GM20431 (cell line): ENCODE data around the gene ESYT1.

Experiments
- in situ Hi-C: fragments of 300-500 bp; cut with MseI, MboI; formaldehyde crosslinking; loops from one replicate; pipeline ENCODE4 v1.15.0; 2020; ENCODE audit warnings: low sequenced_read_pairs; ENCODE audit not compliant: unreplicated experiment

Gene ESYT1

GRCh38 chr12:56127888-56128669, at the start of gene ESYT1:
Gene ESYT1 (plus strand): TSS chr12:56128267. CDS start chr12:56128320, 53 bp downstream.
- in situ Hi-C loops, result no loop called here

- in situ Hi-C loops, result no loop called here
These were observed 49.6 kb upstream of the ESYT1 start for GRCh38 chr12:56078427-56078826.

- in situ Hi-C loops, result no loop called here
These were observed 48.9 kb upstream of the ESYT1 start for GRCh38 chr12:56078931-56079722.

GRCh38 chr12:56079723-56080555, 48.1 kb upstream of the ESYT1 start, which contains the start of gene ERBB3:
Gene ERBB3 (plus strand): TSS chr12:56080165. CDS start chr12:56080301, 136 bp downstream.
- in situ Hi-C loops, result no loop called here

GRCh38 chr12:56080556-56081138, 47.4 kb upstream of the ESYT1 start:
- in situ Hi-C loops, result no loop called here

GRCh38 chr12:56081393-56082347, 46.4 kb upstream of the ESYT1 start:
- in situ Hi-C loops, result no loop called here

- in situ Hi-C loops, result no loop called here
These were observed 45.7 kb upstream of the ESYT1 start for GRCh38 chr12:56082382-56082781.

- in situ Hi-C loops, result no loop called here
These were observed 45.1 kb upstream of the ESYT1 start for GRCh38 chr12:56082967-56083366.

GRCh38 chr12:56084958-56085543, 43.0 kb upstream of the ESYT1 start:
- in situ Hi-C loops, result no loop called here

- in situ Hi-C loops, result no loop called here
These were observed 42.0 kb upstream of the ESYT1 start for GRCh38 chr12:56086096-56086495.

GRCh38 chr12:56086608-56087007, 41.5 kb upstream of the ESYT1 start:
- in situ Hi-C loops, result no loop called here

- in situ Hi-C loops, result no loop called here
These were observed 40.8 kb upstream of the ESYT1 start for GRCh38 chr12:56087220-56087619.

GRCh38 chr12:56097738-56098137, 30.3 kb upstream of the ESYT1 start:
- in situ Hi-C loops, result no loop called here

GRCh38 chr12:56098592-56098991, 29.5 kb upstream of the ESYT1 start:
- in situ Hi-C loops, result no loop called here

- in situ Hi-C loops, result no loop called here
These were observed 28.3 kb upstream of the ESYT1 start for GRCh38 chr12:56099787-56100186.

GRCh38 chr12:56101045-56101444, 27.0 kb upstream of the ESYT1 start:
- in situ Hi-C loops, result no loop called here

- in situ Hi-C loops, result no loop called here
These were observed 25.4 kb upstream of the ESYT1 start for GRCh38 chr12:56102683-56103065.

GRCh38 chr12:56103066-56103711, 24.9 kb upstream of the ESYT1 start:
- in situ Hi-C loops, result no loop called here
